GM21515 (cell line): ENCODE results near the gene PARPBP.
"Not testable (repeated sequence)": the region's sequence is repeated elsewhere in the genome, so short reads cannot be mapped to it uniquely, and the experiment has no call there.

ENCODE experiments used
- ATAC-seq: cut with Tn5 transposase; IDR thresholded peaks from one replicate; pipeline ENCODE4 v1.9.1; 2021; ENCODE audit not compliant: unreplicated experiment

The PARPBP gene

DNA sequence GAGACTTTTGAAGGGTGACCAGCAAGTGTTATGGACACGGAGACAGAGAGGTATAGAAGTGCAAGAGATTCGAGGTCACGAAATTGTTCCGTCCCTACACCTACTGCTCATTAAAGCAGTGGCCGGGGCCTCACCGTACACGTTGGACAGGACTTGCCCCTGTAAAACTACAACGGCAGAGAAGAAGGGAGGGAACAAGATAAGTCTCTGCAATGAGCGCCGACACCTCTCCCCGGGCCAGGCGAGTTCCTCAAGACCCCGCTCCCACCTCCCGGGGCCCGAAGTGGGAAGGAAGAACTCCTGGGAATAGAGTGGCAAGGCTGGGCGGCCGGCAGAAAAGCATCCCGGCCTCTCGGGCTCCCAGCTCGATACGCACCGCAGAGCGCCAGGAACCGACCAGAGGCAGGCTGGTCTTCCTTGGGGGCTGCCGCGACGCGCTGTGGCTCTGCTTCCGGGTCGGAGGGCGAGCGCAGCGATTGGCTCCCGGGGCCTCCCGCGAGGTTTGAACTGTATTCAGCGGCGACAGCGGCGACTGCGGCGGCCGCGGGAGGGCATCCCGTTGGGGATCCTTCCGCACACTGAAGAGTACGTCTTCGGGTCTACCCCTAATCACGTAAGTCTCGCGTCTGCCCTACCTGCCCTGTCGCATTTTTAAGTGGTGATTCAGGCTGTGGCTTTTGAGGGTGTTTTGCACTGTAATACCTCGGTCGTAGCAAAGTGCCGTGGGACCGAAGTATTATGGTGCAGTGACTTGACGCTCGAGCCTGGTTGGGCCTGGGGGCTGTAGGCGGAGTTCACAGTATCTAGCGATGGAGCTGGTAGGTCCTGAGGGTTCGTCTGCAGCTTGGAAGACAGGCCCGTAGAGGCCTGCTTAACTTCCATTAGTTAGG, at the start of gene PARPBP, which contains the start of gene NUP37:
Gene PARPBP (plus strand): TSS at position 510 of the 890 bp plus-strand sequence. CDS start 3,706 bp downstream, outside the sequence.
Gene NUP37 (minus strand): TSS at position 441 of the 890 bp plus-strand sequence. CDS start 1,596 bp downstream, outside the sequence.
- peak; percentile 95 for ATAC-seq

DNA sequence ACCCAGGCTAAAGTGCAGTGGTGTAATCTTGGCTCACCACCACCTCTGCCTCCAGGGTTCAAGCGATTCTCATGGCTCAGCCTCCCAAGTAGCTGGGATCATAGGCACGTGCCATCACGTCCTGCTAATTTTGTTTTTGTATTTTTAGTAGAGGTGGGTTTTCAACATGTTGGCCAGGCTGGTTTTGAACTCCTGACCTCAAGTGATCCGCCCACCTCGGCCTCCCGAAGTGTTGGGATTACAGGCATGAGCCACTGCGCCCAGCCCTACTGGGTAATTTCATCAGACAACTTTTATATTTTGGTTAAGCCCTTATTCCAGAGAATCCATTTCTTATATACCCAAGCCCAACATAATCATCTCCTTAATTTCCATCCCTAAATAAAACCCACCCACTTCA, 47.9 kb upstream of the PARPBP start:
- ATAC-seq, result not testable (repeated sequence)

DNA sequence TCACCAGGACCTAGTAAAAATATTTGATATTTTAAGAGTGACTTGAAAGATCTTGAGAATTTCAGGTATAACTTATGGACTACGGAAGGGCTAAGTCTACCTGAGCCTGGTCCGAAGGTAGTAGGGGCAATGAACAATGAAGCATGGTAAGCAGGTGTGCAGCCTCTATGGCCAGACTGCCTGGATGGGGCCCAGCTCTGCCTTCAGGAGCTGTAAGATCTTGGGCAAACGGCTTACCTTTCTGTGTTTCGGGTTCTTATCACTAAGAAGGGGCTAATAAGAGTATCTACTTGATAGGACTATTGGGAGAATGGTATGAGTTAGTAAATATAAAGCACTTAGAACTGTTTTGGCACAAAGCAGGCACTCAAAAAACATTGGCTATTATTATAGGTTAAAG, 39.1 kb upstream of the PARPBP start:
- ATAC-seq, result no peak

DNA sequence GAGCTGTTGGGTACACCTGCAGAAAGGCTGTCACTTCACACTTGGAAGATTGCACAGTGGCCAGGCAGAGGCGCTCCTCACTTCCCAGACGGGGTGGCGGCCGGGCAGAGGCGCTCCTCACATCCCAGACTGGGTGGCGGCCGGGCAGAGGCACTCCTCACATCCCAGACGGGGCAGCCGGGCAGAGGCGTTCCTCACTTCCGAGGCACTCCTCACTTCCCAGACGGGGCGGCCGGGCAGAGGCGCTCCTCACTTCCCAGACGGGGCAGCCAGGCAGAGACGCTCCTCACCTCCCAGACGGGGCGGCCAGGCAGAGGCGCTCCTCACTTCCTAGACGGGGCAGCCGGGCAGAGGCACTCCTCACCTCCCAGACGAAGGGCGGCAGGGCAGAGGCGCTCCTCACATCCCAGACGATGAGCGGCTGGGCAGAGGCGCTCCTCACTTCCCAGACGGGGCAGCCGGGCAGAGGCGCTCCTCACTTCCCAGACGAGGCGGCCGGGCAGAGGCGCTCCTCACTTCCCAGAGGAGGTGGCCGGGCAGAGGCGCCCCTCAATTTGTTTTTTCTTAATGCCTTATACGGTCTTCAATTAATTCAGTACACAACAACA, 30.7 kb upstream of the PARPBP start:
- not testable (repeated sequence) for ATAC-seq

DNA sequence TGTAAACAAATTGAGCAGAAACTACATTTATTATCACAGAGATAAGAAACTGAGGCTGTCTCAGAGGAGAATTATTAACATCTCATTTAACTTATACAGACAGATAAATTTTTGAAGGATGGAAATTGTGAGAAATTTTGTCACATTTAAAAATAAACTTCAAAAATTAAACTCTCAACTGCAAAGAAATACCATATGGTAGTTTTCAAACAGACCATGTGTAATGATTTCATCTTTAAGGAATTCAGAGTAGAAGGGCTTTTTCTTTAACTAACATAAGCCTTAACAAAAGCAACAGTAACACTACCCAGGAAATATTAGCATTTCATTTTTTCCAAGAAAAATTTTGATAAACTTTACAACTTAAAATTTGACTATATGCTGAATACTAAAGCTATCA, 26.7 kb upstream of the PARPBP start:
- no peak for ATAC-seq

DNA sequence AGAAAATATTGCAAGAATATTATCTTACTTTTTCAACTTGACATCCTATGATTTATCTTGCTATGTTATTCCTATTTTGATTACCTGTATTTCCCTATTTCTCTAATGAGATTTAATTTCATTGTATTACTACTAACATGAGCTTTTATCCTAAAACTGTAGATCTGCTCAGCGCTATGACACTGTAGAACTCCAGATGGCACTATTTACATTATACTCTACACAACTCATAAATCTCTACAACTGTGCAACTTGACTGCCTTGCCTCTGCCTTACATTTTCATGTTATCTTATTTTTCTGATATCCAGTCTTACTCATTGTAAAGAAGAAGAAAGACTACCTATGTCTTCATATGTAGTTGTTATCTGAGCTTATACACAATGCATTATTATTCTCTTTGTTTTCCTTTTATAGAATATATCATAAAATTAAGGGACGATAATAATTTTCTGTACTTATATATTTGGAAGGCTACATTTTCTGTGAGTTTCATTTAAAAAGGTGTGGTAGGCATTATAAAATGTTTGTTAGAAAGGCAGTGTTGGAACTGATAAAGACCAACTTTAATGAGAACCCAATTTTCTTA, 24.2 kb upstream of the PARPBP start:
- ATAC-seq, result peak; percentile 63

- ATAC-seq, result no peak
These were observed 23.1 kb upstream of the PARPBP start for GRCh38 chr12:102096855-102097254.

GRCh38 chr12:102106905-102107304, 13.1 kb upstream of the PARPBP start:
- ATAC-seq, result no peak

- no peak for ATAC-seq
These were observed 12.0 kb upstream of the PARPBP start for GRCh38 chr12:102107970-102108369.

DNA sequence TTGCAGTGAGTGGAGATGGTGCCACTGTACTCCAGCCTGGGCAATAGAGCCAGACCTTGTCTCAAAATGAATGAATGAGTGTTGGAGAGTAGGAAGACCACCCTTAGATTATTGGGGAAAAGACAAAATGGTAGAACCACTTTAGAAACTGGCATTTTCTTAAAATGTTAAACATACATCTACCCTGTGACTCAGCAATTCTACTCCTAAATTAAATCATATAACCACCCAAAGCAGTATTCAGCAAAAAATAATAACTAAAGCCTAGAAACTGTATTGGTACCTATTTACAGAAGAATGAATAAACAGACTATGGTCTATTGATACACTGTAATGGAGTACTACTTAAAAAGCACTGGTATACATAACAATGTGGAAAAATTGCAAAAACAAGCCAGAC, 9.2 kb upstream of the PARPBP start:
- no peak for ATAC-seq

- no peak for ATAC-seq
These were observed 5.8 kb upstream of the PARPBP start for GRCh38 chr12:102114212-102114611.

DNA sequence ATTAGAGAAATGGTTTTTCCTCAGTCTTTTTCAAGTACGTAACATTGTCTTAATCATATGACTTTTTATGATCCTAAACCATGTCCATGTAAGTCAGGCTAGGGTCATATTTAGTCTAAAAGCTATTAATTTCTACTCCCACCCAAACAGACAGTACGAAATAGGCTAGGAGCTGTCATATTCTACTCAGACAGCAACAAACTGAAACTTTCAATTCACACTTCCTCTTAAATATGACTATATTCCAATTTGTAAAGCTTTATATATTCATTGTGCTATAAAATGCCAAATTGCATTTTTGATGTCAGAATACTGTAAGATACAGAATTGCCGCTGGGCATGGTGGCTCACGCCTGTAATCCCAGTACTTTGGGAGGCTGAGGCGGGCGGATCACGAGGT, 3.6 kb upstream of the PARPBP start:
- ATAC-seq, result no peak

DNA sequence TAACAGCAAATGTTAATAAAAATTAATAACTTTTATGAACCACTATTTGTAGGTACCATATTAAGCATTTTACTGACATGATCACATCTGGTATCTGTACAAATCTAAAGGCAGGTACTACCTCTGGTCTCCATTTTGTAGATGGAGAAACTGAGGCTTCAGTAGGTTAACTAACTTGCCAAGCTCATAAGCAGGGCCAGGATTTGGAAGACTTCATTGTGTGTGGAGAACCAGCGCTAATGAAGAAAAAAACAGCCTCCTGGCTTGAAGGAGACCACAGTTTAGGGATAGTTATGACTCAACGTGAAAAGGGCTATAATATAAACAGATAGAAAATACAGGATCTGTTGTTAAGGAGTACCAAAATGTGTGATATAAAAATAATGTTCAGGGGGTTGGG, 1.1 kb upstream of the PARPBP start:
- no peak for ATAC-seq

DNA sequence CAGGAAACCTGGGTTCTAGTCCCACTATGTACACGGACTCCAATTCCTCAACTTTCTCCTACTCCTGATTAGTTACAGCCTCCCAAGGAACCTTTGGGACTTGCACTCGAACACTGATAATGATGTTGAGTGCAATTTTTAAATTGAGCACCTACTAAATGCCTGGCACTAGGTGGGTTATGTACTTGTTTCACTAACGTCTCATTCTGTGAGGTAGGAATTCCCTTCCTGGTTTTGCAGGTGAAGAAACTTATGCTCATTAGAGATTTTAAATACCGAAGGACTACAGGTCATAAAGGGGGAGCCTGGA, 536 bp downstream of the PARPBP start:
- ATAC-seq, result no peak

DNA sequence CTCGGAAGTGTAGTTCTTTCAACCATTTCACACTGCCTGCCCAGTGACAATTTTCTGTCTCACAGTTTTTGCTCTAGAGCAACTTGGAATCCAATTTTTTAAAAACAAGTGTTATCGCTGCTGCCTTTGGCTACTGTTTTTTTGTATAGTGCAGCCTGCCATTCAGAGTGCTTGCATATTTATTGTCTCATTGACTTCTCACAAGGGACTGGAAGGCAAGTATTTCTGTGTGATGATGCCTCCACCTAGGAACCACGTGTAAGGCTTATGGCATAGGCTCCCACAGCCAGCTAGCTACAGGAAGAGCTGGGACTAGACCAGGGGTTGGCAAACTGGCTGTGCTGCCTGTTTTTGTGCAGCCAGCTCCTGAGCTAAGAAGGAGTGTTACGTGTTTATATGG, 903 bp downstream of the PARPBP start:
- no peak for ATAC-seq

GRCh38 chr12:102121328-102121727, 1.3 kb downstream of the PARPBP start:
- not testable (repeated sequence) for ATAC-seq

DNA sequence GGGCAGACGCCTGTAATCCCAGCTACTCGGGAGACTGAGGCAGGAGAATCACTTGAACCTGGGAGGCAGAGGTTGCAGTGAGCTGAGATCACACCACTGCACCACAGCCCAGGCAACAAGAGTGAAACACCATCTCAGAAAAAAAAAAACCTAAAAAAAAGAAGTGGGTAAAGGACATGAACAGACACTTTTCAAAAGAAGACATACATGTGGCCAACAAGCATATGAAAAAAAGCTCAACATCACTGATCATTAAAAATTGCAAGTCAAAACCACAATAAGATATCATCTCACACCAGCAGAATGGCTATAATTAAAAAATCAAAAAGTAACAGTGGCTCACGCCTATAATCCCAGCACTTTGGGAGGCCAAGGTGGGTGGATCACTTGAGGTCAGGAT, 10.7 kb downstream of the PARPBP start:
- not testable (repeated sequence) for ATAC-seq

DNA sequence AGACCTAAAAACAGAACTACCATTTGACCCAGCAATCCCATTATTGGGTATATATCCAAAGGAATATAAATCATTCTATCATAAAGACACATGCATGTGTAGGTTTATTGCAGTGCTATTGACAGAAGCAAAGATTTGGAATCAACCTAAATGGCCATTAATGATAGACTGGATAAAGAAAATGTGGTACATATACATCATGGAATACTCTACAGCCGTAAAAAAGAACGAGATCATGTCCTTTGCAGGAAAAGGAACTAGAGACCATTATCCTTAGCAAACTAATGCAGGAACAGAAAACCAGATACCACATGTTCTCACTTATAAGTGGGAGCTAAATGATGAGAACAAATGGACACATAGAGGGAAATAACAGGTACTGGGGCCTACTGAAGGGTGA, 11.5 kb downstream of the PARPBP start:
- not testable (repeated sequence) for ATAC-seq

DNA sequence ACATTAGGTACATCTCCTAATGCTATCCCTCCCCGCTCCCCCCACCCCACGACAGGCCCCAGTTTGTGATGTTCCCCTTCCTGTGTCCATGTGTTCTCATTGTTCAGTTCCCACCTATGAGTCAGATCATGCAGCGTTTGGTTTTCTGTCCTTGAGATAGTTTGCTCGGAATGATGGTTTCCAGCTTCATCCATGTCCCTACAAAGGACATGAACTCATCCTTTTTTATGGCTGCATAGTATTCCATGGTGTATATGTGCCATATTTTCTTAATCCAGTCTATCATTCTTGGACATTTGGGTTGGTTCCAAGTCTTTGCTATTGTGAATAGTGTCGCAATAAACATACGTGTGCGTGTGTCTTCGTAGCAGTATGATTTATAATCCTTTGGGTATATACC, 17.6 kb downstream of the PARPBP start:
- not testable (repeated sequence) for ATAC-seq

DNA sequence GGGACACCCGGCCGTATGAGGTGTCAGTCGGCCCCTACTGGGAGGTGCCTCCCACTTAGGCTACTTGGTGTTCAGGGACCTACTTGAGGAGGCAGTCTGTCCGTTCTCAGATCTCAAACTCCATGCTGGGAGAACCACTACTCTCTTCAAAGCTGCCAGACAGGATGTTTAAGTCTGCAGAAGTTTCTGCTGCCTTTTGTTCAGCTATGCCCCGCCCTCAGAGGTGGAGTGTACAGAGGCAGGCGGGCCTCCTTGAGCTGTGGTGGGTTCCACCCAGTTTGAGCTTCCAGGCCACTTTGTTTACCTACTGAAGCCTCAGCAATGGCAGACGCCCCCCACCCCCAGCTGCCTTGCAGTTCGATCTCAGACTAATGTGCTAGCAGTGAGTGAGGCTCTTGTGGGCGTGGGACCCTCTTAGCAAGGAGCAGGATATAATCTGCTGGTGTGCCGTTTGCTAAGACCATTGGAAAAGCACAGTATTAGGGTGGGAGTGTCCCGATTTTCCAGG, 22.9 kb downstream of the PARPBP start:
- not testable (repeated sequence) for ATAC-seq

DNA sequence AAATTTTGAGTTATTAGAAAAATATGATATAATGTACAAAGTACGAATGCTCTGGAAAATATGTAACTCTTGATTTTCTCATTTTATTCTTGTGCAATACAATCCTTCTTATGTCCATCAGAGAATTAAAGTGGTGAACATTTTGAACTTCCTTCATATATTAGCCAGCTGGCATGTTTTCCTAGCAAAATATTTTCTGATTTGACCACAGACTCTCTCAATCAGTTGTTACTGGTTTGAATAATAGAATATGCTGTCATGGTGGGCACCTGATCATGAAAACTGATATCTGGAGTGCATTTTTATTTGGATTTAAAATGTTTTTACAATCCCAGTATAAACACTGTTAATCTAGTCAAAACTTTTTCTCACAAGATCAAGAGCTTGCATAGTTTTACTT, 24.2 kb downstream of the PARPBP start:
- no peak for ATAC-seq
